Hepatocyte (in vitro differentiated cells): ENCODE data around the gene FABP2.
"Not testable (repeated sequence)": the region's sequence is repeated elsewhere in the genome, so short reads cannot be mapped to it uniquely, and the experiment has no call there.

Experiments
- CTCF ChIP-seq: fragments of 200-600 bp; sonication (generic); IDR thresholded peaks from 2 replicates; pipeline ENCODE4 v1.5.1; 2016; ENCODE audit warnings: antibody characterized with exemption, mild to moderate bottlenecking; ENCODE audit not compliant: poor library complexity
- EZH2phosphoT487 ChIP-seq: fragments of 200-600 bp; sonication (generic); IDR thresholded peaks from one replicate; pipeline ENCODE4 v1.6.1; 2018; ENCODE audit warnings: antibody characterized with exemption, mild to moderate bottlenecking, low read depth, moderate library complexity; ENCODE audit not compliant: unreplicated experiment, severe bottlenecking

GRCh38 chr4:119366802-119367201, 44.9 kb upstream of the FABP2 start:
- not testable (repeated sequence) for TF ChIP-seq CTCF, EZH2phosphoT487
